HepG2 (cell line): ENCODE measurements around the gene PPP4C. TPM values are rescaled to one million over a fixed set of nuclear protein-coding genes. Genes with fewer than 3 reads are reported as not detected.
A peak's percentile ranks its signal among the peaks of the same experiment; 100 is the strongest.

ENCODE experiments used
- ATAC-seq: fragments of 200-7000 bp; cut with Tn5 transposase; 3 replicates; pipeline ENCODE4 v1.9.1; 2020; ENCODE audit warnings: mild to moderate bottlenecking, moderate library complexity
- BruUV-seq: library from RNA; stranded (reverse); fragments of 400-500 nt; replicated peaks from 2 replicates; lab custom pipeline; 2021; lab: Mats Ljungman, UMichigan
- CTCF ChIA-PET: fragments of 300-600 bp; formaldehyde crosslinking; extraction: SDS; loops from one replicate; lab custom pipeline; 2021; ENCODE audit warnings: low total read pairs, inconsistent platforms, low intra/inter-chr PET ratio; lab: Yijun Ruan, JAX
- POLR2A ChIA-PET: fragments of 350-600 bp; sonication (Branson Sonifier 250); formaldehyde crosslinking; loops from one replicate; lab custom pipeline; 2020; ENCODE audit warnings: antibody characterized with exemption, inconsistent platforms; lab: Yijun Ruan, JAX
- DNase-seq: peaks from one replicate; pipeline ENCODE4 v3.0.0-alpha.2; 2015; ENCODE audit warnings: low spot score
- FAIRE-seq: peaks from 3 replicates; lab custom pipeline; 2011; peaks lifted over from hg19 to GRCh38; lab: Jason Lieb, UNC
- H2AFZ ChIP-seq: one replicate; pipeline ENCODE4 v1.6.1; 2011; ENCODE audit warnings: low read length, inconsistent platforms
- H3K27ac ChIP-seq: fragments of 300-600 bp; 3 replicates; pipeline ENCODE4 v1.8.0; 2011; ENCODE audit warnings: mixed run types, mild to moderate bottlenecking, mixed read lengths, low read length, inconsistent platforms; ENCODE audit not compliant: insufficient read depth; ENCODE audit errors: extremely low read length
- H3K27me3 ChIP-seq, 2 experiments: fragments of 200-600 bp in 1 of 2; 2 replicates in 1 of 2; 3 replicates in 1 of 2; pipeline versions ENCODE4 v1.6.0 to v1.8.0; 2011; ENCODE audit warnings: low read length in 2 of 2, mild to moderate bottlenecking in 2 of 2, moderate library complexity in 2 of 2, inconsistent platforms in 1 of 2; ENCODE audit not compliant: insufficient read depth in 2 of 2, control insufficient read depth in 1 of 2
- H3K36me3 ChIP-seq, 2 experiments: fragments of 200-600 bp in 1 of 2; replicated peaks in 1 of 2; 2 replicates in 1 of 2; 3 replicates in 1 of 2; pipeline versions ENCODE4 v1.5.1 to v1.8.0; 2011; ENCODE audit warnings: low read length in 2 of 2, inconsistent platforms in 1 of 2; ENCODE audit not compliant: insufficient read depth in 2 of 2, control insufficient read depth in 1 of 2
- H3K4me1 ChIP-seq: 2 replicates; pipeline ENCODE4 v1.5.1; 2012; ENCODE audit warnings: low read length, inconsistent platforms; ENCODE audit not compliant: insufficient read depth
- H3K4me2 ChIP-seq: 2 replicates; pipeline ENCODE4 v1.6.0; 2011; ENCODE audit warnings: low read depth, low read length, inconsistent platforms
- H3K4me3 ChIP-seq, 3 experiments: fragments of 200-600 bp in 1 of 3; sonication (generic), shearing (Covaris generic) in 1 of 3; replicated peaks in 1 of 3; 2 replicates each; pipeline ENCODE4 v1.5.1; 2011 to 2016; ENCODE audit warnings: low read length in 3 of 3, inconsistent platforms in 2 of 3, low read depth in 2 of 3, mild to moderate bottlenecking in 2 of 3, control low read depth in 1 of 3, mixed read lengths in 1 of 3; ENCODE audit not compliant: insufficient read depth in 1 of 3
- H3K79me2 ChIP-seq: one replicate; pipeline ENCODE4 v1.6.1; 2011; ENCODE audit warnings: low read length, inconsistent platforms; ENCODE audit not compliant: insufficient read depth
- H3K9ac ChIP-seq: 2 replicates; pipeline ENCODE4 v1.6.0; 2011; ENCODE audit warnings: mild to moderate bottlenecking, low read depth, low read length, inconsistent platforms; ENCODE audit not compliant: insufficient read depth
- H3K9me3 ChIP-seq: 2 replicates; pipeline ENCODE4 v1.5.1; 2012; ENCODE audit warnings: mild to moderate bottlenecking, low read length
- H4K20me1 ChIP-seq: 2 replicates; pipeline ENCODE4 v1.6.0; 2011; ENCODE audit warnings: inconsistent platforms, mild to moderate bottlenecking, low read length, moderate library complexity; ENCODE audit not compliant: insufficient read depth
- EED ChIP-seq: sonication (generic); formaldehyde crosslinking; IDR thresholded peaks from 2 replicates; pipeline ENCODE4 v1.5.0; 2020; ENCODE audit warnings: mild to moderate bottlenecking, missing genetic modification reagents
- HCFC1 ChIP-seq: fragments of 150-350 bp; IDR thresholded peaks from 2 replicates; pipeline ENCODE4 v1.6.1; 2014; ENCODE audit warnings: low read depth, low read length
- HNF4A ChIP-seq: sonication (generic); formaldehyde crosslinking; IDR thresholded peaks from 2 replicates; pipeline ENCODE4 v1.4.0; 2020; ENCODE audit warnings: missing genetic modification reagents
- IKZF4 ChIP-seq: sonication (generic); formaldehyde crosslinking; IDR thresholded peaks from 2 replicates; pipeline ENCODE4 v1.5.1; 2020; ENCODE audit warnings: borderline replicate concordance, mild to moderate bottlenecking, low read depth, missing genetic modification reagents; ENCODE audit errors: not compliant biosample characterization
- MAFF ChIP-seq: IDR thresholded peaks from 2 replicates; pipeline ENCODE4 v1.6.1; 2011; ENCODE audit warnings: low read depth, low read length, improper control_type of control experiment
- NCOA1 ChIP-seq: sonication (generic); formaldehyde crosslinking; IDR thresholded peaks from 2 replicates; pipeline ENCODE4 v1.9.0; 2021; ENCODE audit warnings: missing genetic modification reagents
- NFE2 ChIP-seq: sonication (generic); formaldehyde crosslinking; IDR thresholded peaks from 2 replicates; pipeline ENCODE4 v1.4.0; 2020; ENCODE audit warnings: missing genetic modification reagents
- NFYB ChIP-seq: sonication (generic); formaldehyde crosslinking; IDR thresholded peaks from 2 replicates; pipeline ENCODE4 v1.4.0; 2020; ENCODE audit warnings: missing genetic modification reagents
- YEATS2 ChIP-seq: sonication (generic); formaldehyde crosslinking; IDR thresholded peaks from 2 replicates; pipeline ENCODE4 v1.4.0; 2020; ENCODE audit warnings: missing genetic modification reagents, borderline replicate concordance
- ZNF3 ChIP-seq: IDR thresholded peaks from 2 replicates; pipeline ENCODE4 v1.7.0; 2017; ENCODE audit warnings: inconsistent platforms
- ZNF333 ChIP-seq: sonication (generic); formaldehyde crosslinking; IDR thresholded peaks from 2 replicates; pipeline ENCODE4 v1.4.0; 2020; ENCODE audit warnings: mild to moderate bottlenecking, missing genetic modification reagents, borderline replicate concordance
- ZNF432 ChIP-seq: sonication (generic); formaldehyde crosslinking; IDR thresholded peaks from 2 replicates; pipeline ENCODE4 v1.5.0; 2020; ENCODE audit warnings: missing genetic modification reagents, mild to moderate bottlenecking, borderline replicate concordance
- ZNF564 ChIP-seq: sonication (generic); formaldehyde crosslinking; IDR thresholded peaks from 2 replicates; pipeline ENCODE4 v1.8.1; 2023; ENCODE audit warnings: mild to moderate bottlenecking, missing genetic modification reagents
- ZSCAN30 ChIP-seq: sonication (generic); formaldehyde crosslinking; IDR thresholded peaks from 2 replicates; pipeline ENCODE4 v1.5.0; 2020; ENCODE audit warnings: mild to moderate bottlenecking, missing genetic modification reagents
- WGBS: methylation state at CpG from one replicate; pipeline ENCODE4 v1.1.6; 2017; ENCODE audit warnings: low lambda C conversion rate; 5-methylcytosine and 5-hydroxymethylcytosine counted together
- in situ Hi-C: cut with HindIII; loops from 2 replicates; pipeline ENCODE4 v1.10.0; 2017; ENCODE audit warnings: low pct_unique_long_range_greater_than_20kb; ENCODE audit not compliant: extremely low pct_ligation_motif_present
- intact Hi-C: fragments of 100-400 bp; cut with micrococcal nuclease; formaldehyde crosslinking; loops from one replicate; pipeline ENCODE4 v1.10.0; 2022; ENCODE audit not compliant: unreplicated experiment
- polyA plus RNA-seq, 8 experiments: library from polyadenylated mRNA; depleted of rRNA in 3 of 8; stranded (reverse) in 7 of 8; unstranded in 1 of 8; fragments of >200 nt; fragmentation: Illumina TruSeq in 4 of 8; extraction: Trizol in 4 of 8; gene quantifications; 2 replicates each; pipeline versions ENCODE4 v1.2.1 to v1.2.3, GENCODE V29; 2011 to 2016; ENCODE audit warnings: low read depth in 4 of 8, missing spikeins in 1 of 8, mixed read lengths in 1 of 8; ENCODE audit not compliant: insufficient read depth in 1 of 8
- total RNA-seq, 5 experiments: library from RNA; depleted of rRNA; stranded (reverse); fragments of >200 nt; fragmentation: Illumina TruSeq; extraction: Trizol; gene quantifications; 2 replicates each; pipeline ENCODE4 v1.2.3, GENCODE V29; 2016; ENCODE audit warnings: low read depth in 1 of 5
- TF ChIP-seq, protein P1 (sequence below): sonication (generic); formaldehyde crosslinking; IDR thresholded peaks from 2 replicates; pipeline ENCODE4 v1.5.1; 2020; ENCODE audit warnings: missing genetic modification reagents, mild to moderate bottlenecking, borderline replicate concordance
- TF ChIP-seq, protein P2 (sequence below): sonication (generic); formaldehyde crosslinking; IDR thresholded peaks from 2 replicates; pipeline ENCODE4 v1.4.0; 2020; ENCODE audit warnings: missing genetic modification reagents
- TF ChIP-seq, protein P3 (sequence below): sonication (generic); formaldehyde crosslinking; IDR thresholded peaks from 2 replicates; pipeline ENCODE4 v1.5.1; 2020; ENCODE audit warnings: mild to moderate bottlenecking, moderate library complexity, missing genetic modification reagents

The PPP4C gene
- total and polyA plus RNA-seq, 2 of the 13 experiments (the other 11 are each of a cell fraction or from before 2014, with no cell fraction given) = 176 to 220 TPM

DNA sequence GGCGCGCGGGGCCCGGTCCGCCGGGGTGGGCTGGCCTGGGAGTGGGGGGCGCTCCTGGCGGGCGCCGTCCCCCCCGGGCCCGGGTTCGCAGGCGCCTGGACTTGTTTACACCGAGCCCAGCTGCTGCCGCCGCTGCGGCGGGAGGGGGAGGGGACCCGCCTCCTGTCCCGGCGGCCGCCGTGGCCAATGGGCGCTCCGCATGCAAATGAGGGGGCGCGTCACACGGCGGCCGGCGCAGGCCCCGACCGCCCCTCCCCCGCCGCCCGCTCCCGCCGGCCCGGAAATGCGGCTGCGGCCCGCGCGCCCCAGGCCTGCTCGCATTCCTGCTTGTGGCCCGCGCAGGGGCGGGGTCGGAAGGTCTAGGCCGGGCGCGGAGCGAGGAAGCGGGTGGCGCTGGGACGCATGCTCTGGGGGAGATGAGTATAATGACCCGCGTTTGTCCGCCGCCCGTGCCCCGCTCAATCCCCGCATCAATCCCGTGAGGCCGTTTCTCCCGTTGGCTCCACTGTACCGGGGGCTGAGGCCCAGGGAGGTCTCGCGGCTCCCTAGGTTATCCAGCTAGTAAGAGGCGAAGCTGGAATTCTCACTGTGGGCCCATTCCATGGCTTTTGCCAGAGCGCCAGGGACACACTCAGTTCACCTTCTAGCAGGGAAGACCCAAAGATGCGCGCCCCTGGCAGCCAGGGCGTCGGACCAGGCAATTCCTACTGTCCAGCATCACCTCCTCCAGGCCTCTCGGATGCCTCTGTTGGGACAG is 20.5 kb downstream of the PPP4C start, which contains the start of gene YPEL3 (continued):
- TF ChIP-seq, protein P1, sequence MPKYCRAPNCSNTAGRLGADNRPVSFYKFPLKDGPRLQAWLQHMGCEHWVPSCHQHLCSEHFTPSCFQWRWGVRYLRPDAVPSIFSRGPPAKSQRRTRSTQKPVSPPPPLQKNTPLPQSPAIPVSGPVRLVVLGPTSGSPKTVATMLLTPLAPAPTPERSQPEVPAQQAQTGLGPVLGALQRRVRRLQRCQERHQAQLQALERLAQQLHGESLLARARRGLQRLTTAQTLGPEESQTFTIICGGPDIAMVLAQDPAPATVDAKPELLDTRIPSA (CRISPR knock-in tag) = no peak; the same call in 1 of the 2 replicates
- no peak for TF ChIP-seq NFE2 (CRISPR knock-in tag)
- TF ChIP-seq ZNF432 (CRISPR knock-in tag) = no peak
- TF ChIP-seq HNF4A (CRISPR knock-in tag) = no peak
- TF ChIP-seq MAFF = no peak
- TF ChIP-seq NFYB (CRISPR knock-in tag) = no peak; the same call in 1 of the 2 replicates
- TF ChIP-seq NCOA1 = peak; percentile 40; the same call in 1 of the 2 replicates
- TF ChIP-seq, protein P2, sequence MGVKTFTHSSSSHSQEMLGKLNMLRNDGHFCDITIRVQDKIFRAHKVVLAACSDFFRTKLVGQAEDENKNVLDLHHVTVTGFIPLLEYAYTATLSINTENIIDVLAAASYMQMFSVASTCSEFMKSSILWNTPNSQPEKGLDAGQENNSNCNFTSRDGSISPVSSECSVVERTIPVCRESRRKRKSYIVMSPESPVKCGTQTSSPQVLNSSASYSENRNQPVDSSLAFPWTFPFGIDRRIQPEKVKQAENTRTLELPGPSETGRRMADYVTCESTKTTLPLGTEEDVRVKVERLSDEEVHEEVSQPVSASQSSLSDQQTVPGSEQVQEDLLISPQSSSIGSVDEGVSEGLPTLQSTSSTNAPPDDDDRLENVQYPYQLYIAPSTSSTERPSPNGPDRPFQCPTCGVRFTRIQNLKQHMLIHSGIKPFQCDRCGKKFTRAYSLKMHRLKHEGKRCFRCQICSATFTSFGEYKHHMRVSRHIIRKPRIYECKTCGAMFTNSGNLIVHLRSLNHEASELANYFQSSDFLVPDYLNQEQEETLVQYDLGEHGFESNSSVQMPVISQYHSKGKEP = no peak

DNA sequence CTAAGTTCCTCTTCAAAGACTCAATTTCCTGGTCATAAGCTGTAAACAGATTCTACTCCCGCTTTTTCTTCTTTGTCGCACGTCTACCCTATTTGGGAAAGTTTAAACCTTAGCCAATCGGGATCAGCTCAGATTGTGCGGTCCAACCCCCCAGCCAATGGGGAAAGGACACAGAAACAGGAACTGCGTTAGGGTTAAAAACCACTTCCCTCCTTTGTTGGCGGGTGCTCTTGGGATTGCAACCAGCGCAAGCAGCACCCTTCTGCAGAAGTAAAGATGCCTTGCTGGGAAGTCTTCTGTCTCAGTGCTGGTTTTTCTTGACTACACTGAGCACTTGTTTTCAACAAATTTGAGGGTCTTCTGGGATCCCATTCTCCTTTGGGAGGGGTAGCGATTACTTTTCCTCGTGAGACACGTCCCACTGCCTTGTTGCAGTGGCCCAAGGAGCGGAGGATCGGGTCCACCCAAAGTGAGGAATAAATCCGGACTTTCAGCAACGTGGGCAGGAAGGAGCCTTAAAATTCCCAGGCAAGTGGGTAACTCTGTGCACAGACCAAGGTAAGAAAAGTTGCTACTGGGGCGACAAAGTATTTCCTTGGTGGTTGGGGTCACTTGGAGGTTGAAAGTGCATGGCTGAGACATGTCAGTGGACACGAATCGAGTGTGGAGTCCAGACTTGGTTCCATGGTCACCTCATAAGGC is 21.2 kb downstream of the PPP4C start:
- POLR2A ChIA-PET = interaction anchor here (1.0 to 3.0 kb wide), 4 partner anchors 15 to 86 kb away, joined by 3 to 18 read pairs (median 12); partner anchors contain the start of genes ALDOA, CORO1A and PPP4C
- in situ Hi-C loops (loop anchor here (25.0 kb wide), 1 partner anchor 540 kb away; no protein-coding TSS in a partner anchor), intact Hi-C loops (no loop called here)
- no peaks in the 10 kb centered on the region; a peak in 1 of 5 replicates for H3K36me3 ChIP-seq
- no peak for DNase-seq
- no peak overlapping the region for H2AFZ ChIP-seq
- H3K4me1 ChIP-seq = peaks cover 39% of the 10 kb centered on the region
- no peaks in the 10 kb centered on the region for H4K20me1 ChIP-seq
- ATAC-seq = no peak
- H3K27ac ChIP-seq = peak overlapping the region; percentile 53
- FAIRE-seq = no peak
- CTCF ChIA-PET = no interaction called here
- H3K9ac ChIP-seq = no peak overlapping the region
- peak overlapping the region; percentile 55; the same call in 1 of the 2 replicates for H3K4me2 ChIP-seq
- WGBS = 97% methylated on average over 18 of the region's 18 CpGs
- no TSS peak for BruUV-seq
- peak overlapping the region in 1 of 3 experiments; percentile 24; a peak in 1 of 6 replicates for H3K4me3 ChIP-seq
- H3K9me3 ChIP-seq = peaks cover 12% of the 10 kb centered on the region
- no peaks in the 10 kb centered on the region; a peak in 1 of 5 replicates for H3K27me3 ChIP-seq
- no peaks in the 10 kb centered on the region for H3K79me2 ChIP-seq
- TF ChIP-seq ZNF333 (CRISPR knock-in tag) = 0 out of 2 replicates have a peak, but pooled peaks have one; percentile 71
- 0 out of 2 replicates have a peak, but pooled peaks have one; percentile 7 for TF ChIP-seq ZNF564 (CRISPR knock-in tag)
- no peak for TF ChIP-seq IKZF4 (CRISPR knock-in tag)
- no peak for TF ChIP-seq ZNF3 (CRISPR knock-in tag)
- 0 out of 2 replicates have a peak, but pooled peaks have one; percentile 23 for TF ChIP-seq EED (CRISPR knock-in tag)
- TF ChIP-seq YEATS2 (CRISPR knock-in tag) = no peak
- TF ChIP-seq, protein P3, sequence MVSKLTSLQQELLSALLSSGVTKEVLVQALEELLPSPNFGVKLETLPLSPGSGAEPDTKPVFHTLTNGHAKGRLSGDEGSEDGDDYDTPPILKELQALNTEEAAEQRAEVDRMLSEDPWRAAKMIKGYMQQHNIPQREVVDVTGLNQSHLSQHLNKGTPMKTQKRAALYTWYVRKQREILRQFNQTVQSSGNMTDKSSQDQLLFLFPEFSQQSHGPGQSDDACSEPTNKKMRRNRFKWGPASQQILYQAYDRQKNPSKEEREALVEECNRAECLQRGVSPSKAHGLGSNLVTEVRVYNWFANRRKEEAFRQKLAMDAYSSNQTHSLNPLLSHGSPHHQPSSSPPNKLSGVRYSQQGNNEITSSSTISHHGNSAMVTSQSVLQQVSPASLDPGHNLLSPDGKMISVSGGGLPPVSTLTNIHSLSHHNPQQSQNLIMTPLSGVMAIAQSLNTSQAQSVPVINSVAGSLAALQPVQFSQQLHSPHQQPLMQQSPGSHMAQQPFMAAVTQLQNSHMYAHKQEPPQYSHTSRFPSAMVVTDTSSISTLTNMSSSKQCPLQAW = peak; percentile 22; the same call in 1 of the 2 replicates
- no peak for TF ChIP-seq ZSCAN30
- no peak for TF ChIP-seq HCFC1
